HT-29 (cell line): ENCODE results near the gene TBC1D3H. TPM values are rescaled to one million over a fixed set of nuclear protein-coding genes. Genes with fewer than 3 reads are reported as not detected.
"Not testable (repeated sequence)": the region's sequence is repeated elsewhere in the genome, so short reads cannot be mapped to it uniquely, and the experiment has no call there.

Experiments used
- DNase-seq: peaks from one replicate; pipeline ENCODE4 v3.0.0-alpha.2; 2015; ENCODE audit warnings: low spot score
- small RNA-seq: library from RNA; depleted of rRNA; stranded (forward); fragments of <200 nt; gene quantifications from one replicate; pipeline ENCODE3, GENCODE V24; 2014
- total RNA-seq: library from RNA; depleted of rRNA; stranded (reverse); fragments of >200 nt; shearing (Covaris generic); gene quantifications from 2 replicates; pipeline ENCODE4 v1.2.3, GENCODE V29; 2014; rRNA removed

Gene TBC1D3H
- not detected in 2 replicates for total RNA-seq

- not testable (repeated sequence) for DNase-seq
Measured at GRCh38 chr17:36388385-36389245, at the start of gene TBC1D3H. TSS of gene TBC1D3H (minus strand) at chr17:36388435. CDS start at chr17:36386895, 1,540 bp downstream.

- not testable (repeated sequence) for DNase-seq
Measured at GRCh38 chr17:36428891-36429290, 40.7 kb upstream of the TBC1D3H start.

- DNase-seq: not testable (repeated sequence)
Measured at GRCh38 chr17:36415180-36415941, 27.1 kb upstream of the TBC1D3H start.

GRCh38 chr17:36390943-36391645 is 2.9 kb upstream of the TBC1D3H start:
- not testable (repeated sequence) for DNase-seq

GRCh38 chr17:36375938-36376337 is 12.3 kb downstream of the TBC1D3H start:
- DNase-seq: not testable (repeated sequence)

- not testable (repeated sequence) for DNase-seq
Measured at GRCh38 chr17:36362496-36362895, 25.7 kb downstream of the TBC1D3H start.

Small RNA genes lying within 50 kb of the gene (small RNA-seq; reads per million reads assigned to genes)
- gene RNU6-1192P: not detected

Other genes with a start within 250 kb of the TBC1D3H start
- 10.0 and 18.6 TPM in 2 replicates for gene TBC1D3B, start 211.8 kb downstream of the TBC1D3H start, total RNA-seq
- gene CCL3L1, start 191.7 kb downstream of the TBC1D3H start, total RNA-seq: not detected in 2 replicates
- gene CCL4L2, start 177.4 kb downstream of the TBC1D3H start, total RNA-seq: not detected in 2 replicates
- gene TBC1D3I, start 123.9 kb downstream of the TBC1D3H start, total RNA-seq: 0.10 and 0.42 TPM in 2 replicates
- gene TBC1D3G, start 64.6 kb downstream of the TBC1D3H start, total RNA-seq: not detected in 2 replicates
- 37.2 and 37.9 TPM in 2 replicates for gene ZNHIT3, start 98.2 kb upstream of the TBC1D3H start, total RNA-seq
- gene MYO19, start 146.4 kb upstream of the TBC1D3H start, total RNA-seq: 398 and 436 TPM in 2 replicates
- 25.7 and 25.9 TPM in 2 replicates for gene PIGW, start 146.6 kb upstream of the TBC1D3H start, total RNA-seq
- gene GGNBP2, start 156.5 kb upstream of the TBC1D3H start, total RNA-seq: 54.1 and 55.1 TPM in 2 replicates
- gene DHRS11, start 203.4 kb upstream of the TBC1D3H start, total RNA-seq: 124 TPM in 2 replicates
- gene MRM1, start 213.1 kb upstream of the TBC1D3H start, total RNA-seq: 25.6 and 28.3 TPM in 2 replicates